Neural progenitor cell (in vitro differentiated cells): ENCODE measurements around the gene EFNA3. TPM values are rescaled to one million over a fixed set of nuclear protein-coding genes. Genes with fewer than 3 reads are reported as not detected.
A peak's percentile ranks its signal among the peaks of the same experiment; 100 is the strongest.

Source experiments
- DNase-seq: peaks from one replicate; pipeline ENCODE4 v3.0.0-alpha.2; 2016; ENCODE audit warnings: low spot score
- H2AFZ ChIP-seq: fragments of 200-600 bp; sonication (generic); replicated peaks from 2 replicates; pipeline ENCODE4 v1.6.1; 2016; ENCODE audit warnings: antibody characterized with exemption
- H3F3A ChIP-seq: fragments of 200-600 bp; sonication (generic); 2 replicates; pipeline ENCODE4 v1.6.1; 2016; ENCODE audit warnings: antibody characterized with exemption, low read depth
- H3K27ac ChIP-seq: fragments of 200-600 bp; sonication (generic); 2 replicates; pipeline ENCODE4 v1.5.1; 2016; ENCODE audit warnings: mild to moderate bottlenecking
- H3K27me3 ChIP-seq: fragments of 200-600 bp; sonication (generic); 2 replicates; pipeline ENCODE4 v1.6.1; 2016; ENCODE audit warnings: mild to moderate bottlenecking, moderate library complexity
- H3K36me3 ChIP-seq: fragments of 200-600 bp; sonication (generic); 2 replicates; pipeline ENCODE4 v1.5.1; 2016
- H3K4me1 ChIP-seq: fragments of 200-600 bp; sonication (generic); 2 replicates; pipeline ENCODE4 v1.6.1; 2016; ENCODE audit warnings: mixed run types
- H3K4me2 ChIP-seq: fragments of 200-600 bp; sonication (generic); 2 replicates; pipeline ENCODE4 v1.6.1; 2016
- H3K4me3 ChIP-seq: fragments of 200-600 bp; sonication (generic); 2 replicates; pipeline ENCODE4 v1.5.1; 2016
- H3K79me2 ChIP-seq: fragments of 200-600 bp; sonication (generic); 2 replicates; pipeline ENCODE4 v1.6.1; 2016; ENCODE audit warnings: low read depth
- H3K9ac ChIP-seq: fragments of 200-600 bp; sonication (generic); 2 replicates; pipeline ENCODE4 v1.6.1; 2016
- H3K9me3 ChIP-seq: fragments of 200-600 bp; sonication (generic); 2 replicates; pipeline ENCODE4 v1.5.1; 2016; ENCODE audit warnings: low read depth
- H4K20me1 ChIP-seq: fragments of 200-600 bp; sonication (generic); 2 replicates; pipeline ENCODE4 v1.6.1; 2016; ENCODE audit warnings: low read depth
- H3K27ac Mint-ChIP-seq: 3 replicates; pipeline ENCODE4 v1.8.0; 2021; ENCODE audit warnings: mixed read lengths
- H3K27me3 Mint-ChIP-seq: 2 replicates; pipeline ENCODE4 v1.8.0; 2022; ENCODE audit warnings: low read depth, mild to moderate bottlenecking, inconsistent platforms, moderate library complexity, mixed read lengths; ENCODE audit not compliant: insufficient read depth
- H3K36me3 Mint-ChIP-seq: 3 replicates; pipeline ENCODE4 v1.8.0; 2021; ENCODE audit warnings: mixed read lengths
- H3K4me1 Mint-ChIP-seq: 3 replicates; pipeline ENCODE4 v1.8.0; 2021; ENCODE audit warnings: mixed read lengths
- H3K4me3 Mint-ChIP-seq: 3 replicates; pipeline ENCODE4 v1.8.0; 2021; ENCODE audit warnings: mild to moderate bottlenecking, moderate library complexity, mixed read lengths
- H3K9me3 Mint-ChIP-seq: 3 replicates; pipeline ENCODE4 v1.8.0; 2020; ENCODE audit warnings: mixed read lengths
- EZH2 ChIP-seq: fragments of 200-600 bp; sonication (generic); IDR thresholded peaks from 2 replicates; pipeline ENCODE4 v1.6.1; 2017; ENCODE audit warnings: antibody characterized with exemption, mild to moderate bottlenecking, moderate library complexity
- EZH2phosphoT487 ChIP-seq: fragments of 200-600 bp; sonication (generic); IDR thresholded peaks from 2 replicates; pipeline ENCODE4 v1.6.1; 2017; ENCODE audit warnings: antibody characterized with exemption
- total RNA-seq: library from RNA; depleted of rRNA; stranded (reverse); fragments of >200 nt; gene quantifications from 2 replicates; pipeline ENCODE4 v1.2.3, GENCODE V29; 2015; ENCODE audit warnings: low replicate concordance
- TF ChIP-seq, protein P1 (sequence below): fragments of 200-600 bp; sonication (generic); IDR thresholded peaks from 2 replicates; pipeline ENCODE4 v1.5.1; 2017; ENCODE audit warnings: antibody characterized with exemption, mild to moderate bottlenecking

The EFNA3 gene
- total RNA-seq, 1 donor from 2014 or later: 4.0 TPM

DNA sequence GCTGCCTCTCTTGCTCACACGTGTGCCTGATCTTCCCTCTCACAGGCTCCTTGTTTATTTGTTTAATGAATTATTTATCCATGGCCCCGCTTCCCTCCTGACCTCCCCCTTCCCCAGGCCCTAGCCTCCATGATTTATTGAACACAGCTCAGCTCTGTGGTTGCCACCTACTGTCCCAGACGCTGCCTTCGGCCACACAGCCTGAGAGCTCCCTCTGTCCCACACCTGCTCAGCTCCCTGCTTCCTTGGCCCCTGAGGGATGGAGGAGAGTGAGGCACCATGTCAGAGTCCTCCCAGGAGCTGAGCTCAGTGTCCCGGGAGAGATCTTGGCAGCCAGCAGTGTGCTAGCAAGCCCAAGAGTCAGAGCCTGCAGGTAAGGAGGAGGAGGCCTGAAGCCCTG, 3.1 kb upstream of the EFNA3 start:
- H3K27me3 ChIP-seq: peaks cover 77% of the 10 kb centered on the region
- Mint-ChIP-seq H3K27me3 (peaks cover 26% of the 10 kb centered on the region), H3K36me3 (no peaks in the 10 kb centered on the region)

DNA sequence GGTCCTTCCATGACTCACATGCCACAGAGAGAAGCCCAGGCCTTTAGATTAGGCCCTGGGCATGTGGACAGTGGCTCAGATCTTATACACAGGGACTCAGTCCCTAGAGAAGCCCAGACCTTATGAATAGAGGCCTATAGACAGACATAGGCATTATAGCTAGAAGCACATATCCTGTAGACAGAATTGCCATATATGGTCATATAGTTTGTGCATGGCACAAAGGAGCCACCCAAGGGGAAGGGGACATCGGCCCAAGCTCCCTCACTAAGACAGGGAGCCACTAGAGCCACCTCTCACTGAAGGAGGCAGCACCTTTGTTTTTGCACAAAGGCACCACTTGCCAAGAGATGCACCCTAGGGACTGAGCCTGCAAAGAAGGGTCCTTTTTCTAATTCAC, 2.3 kb upstream of the EFNA3 start:
- no peak for DNase-seq
- H3K9ac ChIP-seq: no peak overlapping the region
- H3K4me3 ChIP-seq: no peak overlapping the region
- H3K36me3 ChIP-seq: no peaks in the 10 kb centered on the region
- no peaks in the 10 kb centered on the region for H3K79me2 ChIP-seq
- H4K20me1 ChIP-seq: peaks cover 6% of the 10 kb centered on the region
- peaks cover 32% of the 10 kb centered on the region for H3K27me3 Mint-ChIP-seq
- H3K4me2 ChIP-seq: peak overlapping the region; percentile 23
- no peak overlapping the region for H3K27ac ChIP-seq
- peak overlapping the region; percentile 46 for H3K27ac Mint-ChIP-seq
- peaks cover 51% of the 10 kb centered on the region for H3K4me1 Mint-ChIP-seq
- peaks cover 78% of the 10 kb centered on the region for H3K27me3 ChIP-seq
- peaks cover 27% of the 10 kb centered on the region for H3K4me1 ChIP-seq
- no peaks in the 10 kb centered on the region for H3K9me3 Mint-ChIP-seq
- H3K36me3 Mint-ChIP-seq: no peaks in the 10 kb centered on the region
- no peaks in the 10 kb centered on the region for H3K9me3 ChIP-seq
- H3K4me3 Mint-ChIP-seq: no peak overlapping the region
- no peak overlapping the region for H2AFZ ChIP-seq
- peaks cover 63% of the 10 kb centered on the region for H3F3A ChIP-seq
- TF ChIP-seq, protein P1, sequence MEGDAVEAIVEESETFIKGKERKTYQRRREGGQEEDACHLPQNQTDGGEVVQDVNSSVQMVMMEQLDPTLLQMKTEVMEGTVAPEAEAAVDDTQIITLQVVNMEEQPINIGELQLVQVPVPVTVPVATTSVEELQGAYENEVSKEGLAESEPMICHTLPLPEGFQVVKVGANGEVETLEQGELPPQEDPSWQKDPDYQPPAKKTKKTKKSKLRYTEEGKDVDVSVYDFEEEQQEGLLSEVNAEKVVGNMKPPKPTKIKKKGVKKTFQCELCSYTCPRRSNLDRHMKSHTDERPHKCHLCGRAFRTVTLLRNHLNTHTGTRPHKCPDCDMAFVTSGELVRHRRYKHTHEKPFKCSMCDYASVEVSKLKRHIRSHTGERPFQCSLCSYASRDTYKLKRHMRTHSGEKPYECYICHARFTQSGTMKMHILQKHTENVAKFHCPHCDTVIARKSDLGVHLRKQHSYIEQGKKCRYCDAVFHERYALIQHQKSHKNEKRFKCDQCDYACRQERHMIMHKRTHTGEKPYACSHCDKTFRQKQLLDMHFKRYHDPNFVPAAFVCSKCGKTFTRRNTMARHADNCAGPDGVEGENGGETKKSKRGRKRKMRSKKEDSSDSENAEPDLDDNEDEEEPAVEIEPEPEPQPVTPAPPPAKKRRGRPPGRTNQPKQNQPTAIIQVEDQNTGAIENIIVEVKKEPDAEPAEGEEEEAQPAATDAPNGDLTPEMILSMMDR: no peak

More for the DNA sequence above, 3.1 kb upstream of the EFNA3 start:
- H3K79me2 ChIP-seq: no peaks in the 10 kb centered on the region
- H3K9me3 Mint-ChIP-seq: no peaks in the 10 kb centered on the region
- no peak overlapping the region for H3K9ac ChIP-seq
- H3K4me1 Mint-ChIP-seq: peaks cover 48% of the 10 kb centered on the region
- H3K4me1 ChIP-seq: peaks cover 31% of the 10 kb centered on the region
- no peaks in the 10 kb centered on the region for H3K36me3 ChIP-seq
- no peak overlapping the region for H3K4me2 ChIP-seq
- H4K20me1 ChIP-seq: peaks cover 6% of the 10 kb centered on the region
- H3K27ac ChIP-seq: no peak overlapping the region
- no peak overlapping the region for H3K4me3 ChIP-seq
- no peak overlapping the region for H2AFZ ChIP-seq
- H3F3A ChIP-seq: peaks cover 61% of the 10 kb centered on the region
- H3K27ac Mint-ChIP-seq: no peak overlapping the region
- peak overlapping the region; percentile 18 for H3K4me3 Mint-ChIP-seq
- TF ChIP-seq, protein P1: no peak
- TF ChIP-seq EZH2phosphoT487 (no peak), EZH2 (no peak)
- no peaks in the 10 kb centered on the region for H3K9me3 ChIP-seq
- no peak for DNase-seq

DNA sequence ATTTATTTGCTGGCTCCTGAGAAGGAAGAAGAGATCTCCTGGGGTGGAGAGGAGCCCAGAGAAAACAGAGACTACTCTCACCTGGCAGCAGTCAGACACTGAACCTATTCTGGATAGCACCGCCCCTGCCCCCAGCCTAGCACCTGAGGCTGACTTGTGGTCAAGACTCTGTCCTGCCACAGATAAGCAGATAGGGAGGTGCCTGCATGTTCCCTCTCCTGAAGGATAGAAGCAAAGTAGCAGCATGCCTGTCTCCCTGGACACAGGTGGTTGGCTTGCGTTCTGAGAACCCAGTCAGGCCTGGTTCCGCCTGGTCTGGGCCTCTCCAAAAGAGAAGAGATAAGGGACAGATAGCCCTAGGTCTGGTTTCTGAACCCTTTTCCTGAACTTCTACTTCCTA, 1.3 kb upstream of the EFNA3 start:
- peak overlapping the region; percentile 94 for H3K4me3 Mint-ChIP-seq
- Histone ChIP-seq H3K4me3 (no peak overlapping the region), H3K4me1 (peaks cover 28% of the 10 kb centered on the region), H3K9ac (no peak overlapping the region), H2AFZ (no peak overlapping the region), H4K20me1 (peaks cover 11% of the 10 kb centered on the region), H3K27ac (no peak overlapping the region), H3K27me3 (peaks cover 78% of the 10 kb centered on the region), H3K4me2 (no peak overlapping the region), H3K36me3 (no peaks in the 10 kb centered on the region), H3K9me3 (no peaks in the 10 kb centered on the region), H3F3A (peaks cover 63% of the 10 kb centered on the region), H3K79me2 (no peaks in the 10 kb centered on the region)
- H3K4me1 Mint-ChIP-seq: peaks cover 47% of the 10 kb centered on the region
- no peak for DNase-seq
- H3K9me3 Mint-ChIP-seq: no peaks in the 10 kb centered on the region
- H3K27ac Mint-ChIP-seq: peak overlapping the region; percentile 35
- TF ChIP-seq, protein P1: no peak
- no peak for TF ChIP-seq EZH2
- no peak for TF ChIP-seq EZH2phosphoT487
- H3K36me3 Mint-ChIP-seq: no peaks in the 10 kb centered on the region
- peaks cover 32% of the 10 kb centered on the region for H3K27me3 Mint-ChIP-seq
